Stimulated activated CD8-positive, alpha-beta memory T cell treated with anti-CD3 and anti-CD28 coated beads, Interleukin-4, amount 100 ng/mL, for 4 hours (primary cell): ENCODE measurements around the gene DHX35.
"Not testable (repeated sequence)": the region's sequence is repeated elsewhere in the genome, so short reads cannot be mapped to it uniquely, and the experiment has no call there.

Experiments used
- DNase-seq, 2 donors: peaks; one replicate each; pipeline ENCODE4 v3.0.0-alpha.2; 2020; ENCODE audit warnings: low read depth in 2 of 2, low spot score in 1 of 2

Gene DHX35

GRCh38 chr20:38975539-38976120 lies 13.5 kb downstream of the DHX35 start:
- no peak for DNase-seq

- no peak for DNase-seq
These were observed 17.3 kb downstream of the DHX35 start for GRCh38 chr20:38979434-38979833.

DNA sequence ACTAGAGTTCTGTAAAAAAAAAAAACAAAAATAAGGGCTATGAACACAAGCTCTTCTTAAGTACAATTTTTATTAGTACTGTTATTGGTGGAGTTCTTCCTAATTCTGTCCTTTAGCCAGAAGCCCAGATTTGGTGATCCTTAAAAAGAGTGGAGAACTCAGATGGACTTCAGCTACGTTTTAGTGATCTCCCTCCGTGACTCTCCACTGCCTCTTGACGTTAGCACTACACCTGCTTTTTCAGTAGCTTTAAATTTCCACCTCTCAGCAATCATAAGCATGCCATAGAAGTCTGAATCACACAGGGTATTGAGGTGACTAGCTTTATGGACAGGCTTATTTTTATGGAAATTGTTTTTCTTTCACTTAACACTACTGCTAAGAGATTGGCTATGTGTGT lies 17.7 kb downstream of the DHX35 start:
- DNase-seq: no peak

GRCh38 chr20:38982291-38982690 lies 20.1 kb downstream of the DHX35 start:
- no peak for DNase-seq

DNA sequence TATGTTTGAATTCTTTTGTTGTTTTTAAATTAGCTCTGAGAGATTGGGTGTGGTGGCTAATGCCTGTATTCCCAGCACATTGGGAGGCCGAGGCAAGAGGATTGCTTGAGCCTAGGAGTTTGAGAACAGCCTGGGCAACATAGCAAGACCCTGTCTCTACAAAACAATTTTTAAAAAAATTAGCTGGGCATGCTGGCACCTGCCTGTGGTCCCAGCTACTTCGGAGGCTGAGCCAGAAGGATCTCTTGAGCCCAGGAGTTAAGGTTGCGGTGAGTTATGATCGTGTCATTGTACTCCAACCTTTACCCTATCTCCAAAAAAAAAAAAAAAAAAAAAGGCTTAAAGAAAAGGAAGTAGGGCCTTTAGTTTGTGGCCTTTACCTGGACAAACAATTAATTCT lies 22.9 kb downstream of the DHX35 start:
- no peak for DNase-seq

DNA sequence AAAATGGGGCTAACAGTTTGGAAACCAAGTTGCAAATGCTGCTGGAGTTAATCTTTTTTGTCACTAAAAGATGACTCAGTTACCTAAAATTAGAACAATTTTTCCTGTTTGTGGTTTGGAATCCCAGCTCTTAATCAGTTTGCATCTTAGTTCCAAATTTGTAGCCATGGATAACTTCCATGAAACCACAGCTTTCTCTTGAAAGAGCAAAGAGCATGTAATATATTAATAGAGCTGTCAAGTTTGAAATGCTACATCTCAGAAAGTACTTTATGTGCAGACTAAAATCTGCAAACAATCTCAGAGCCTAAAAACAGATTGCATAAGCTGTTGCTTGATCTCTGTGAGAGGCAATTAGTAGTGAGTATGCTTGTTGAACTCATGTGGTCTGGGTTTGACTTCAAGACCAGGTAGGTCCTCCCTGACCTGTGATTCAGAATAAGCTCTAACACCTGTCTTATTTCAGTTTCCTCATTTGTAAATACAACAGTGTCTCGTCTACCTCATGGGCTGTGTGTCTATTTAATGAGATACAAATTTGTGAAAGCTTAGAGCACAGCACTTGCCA lies 23.5 kb downstream of the DHX35 start:
- no peak for DNase-seq

DNA sequence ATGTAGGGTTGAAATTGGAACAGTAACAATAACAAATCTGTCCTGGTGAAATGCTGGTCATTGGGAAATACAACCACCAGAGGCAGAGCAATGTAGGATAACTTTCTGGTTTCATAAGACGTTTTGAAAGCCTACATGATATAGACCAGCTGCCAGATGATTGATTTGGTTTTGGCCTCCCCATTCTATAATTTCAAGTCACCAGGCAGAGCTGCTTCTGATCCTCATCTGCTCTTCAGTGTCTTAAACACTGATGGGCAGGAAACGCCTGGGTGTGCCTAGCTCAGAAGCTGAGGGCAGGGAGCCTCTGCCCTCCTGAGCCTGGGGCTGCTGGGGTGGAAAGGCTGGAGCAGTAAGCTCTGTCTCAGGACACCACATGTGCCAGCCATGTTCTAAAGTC lies 24.5 kb downstream of the DHX35 start:
- no peak for DNase-seq

DNA sequence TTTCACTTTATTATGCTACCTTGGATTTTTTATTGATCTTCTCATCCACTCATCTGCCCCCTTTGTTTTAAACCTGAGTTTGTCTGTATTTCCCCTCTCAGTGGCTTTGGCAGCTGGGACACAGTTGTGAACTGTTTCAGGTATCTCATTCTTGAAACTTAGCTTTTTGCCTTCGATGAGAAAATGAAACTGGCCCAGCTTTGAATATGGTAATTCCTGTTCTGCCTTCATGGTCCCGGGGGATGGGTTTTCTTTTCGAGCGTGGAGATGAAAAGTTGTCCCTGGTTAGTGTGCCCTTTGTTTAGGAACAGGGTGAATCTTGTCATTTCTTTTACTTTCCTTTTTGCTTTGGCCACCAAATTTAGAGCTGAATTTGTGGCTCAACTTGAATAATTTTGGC lies 25.6 kb downstream of the DHX35 start:
- DNase-seq: no peak

- no peak for DNase-seq
These were observed 28.6 kb downstream of the DHX35 start for GRCh38 chr20:38990728-38991127.

GRCh38 chr20:38991814-38992704 lies 29.9 kb downstream of the DHX35 start:
- DNase-seq: no peak

- no peak for DNase-seq
These were observed 33.4 kb downstream of the DHX35 start for GRCh38 chr20:38995536-38996044.

DNA sequence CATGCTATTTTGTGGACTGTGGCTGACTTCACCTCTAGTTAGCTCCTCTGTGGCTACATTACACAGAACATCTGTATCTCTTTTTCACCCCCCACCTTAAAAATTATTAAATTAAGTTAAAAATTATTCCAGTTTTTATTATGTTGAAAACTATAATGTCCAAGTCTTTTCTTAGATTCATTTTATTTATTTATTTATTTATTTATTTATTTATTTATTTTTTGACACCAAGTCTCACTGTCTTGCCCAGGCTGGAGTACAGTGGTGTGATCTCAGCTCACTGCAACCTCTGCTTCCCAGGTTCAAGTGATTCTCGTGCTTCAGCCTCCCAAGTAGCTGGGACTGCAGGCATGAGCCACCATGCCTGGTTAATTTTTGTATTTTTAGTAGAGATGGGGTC lies 34.7 kb downstream of the DHX35 start:
- DNase-seq: not testable (repeated sequence)

DNA sequence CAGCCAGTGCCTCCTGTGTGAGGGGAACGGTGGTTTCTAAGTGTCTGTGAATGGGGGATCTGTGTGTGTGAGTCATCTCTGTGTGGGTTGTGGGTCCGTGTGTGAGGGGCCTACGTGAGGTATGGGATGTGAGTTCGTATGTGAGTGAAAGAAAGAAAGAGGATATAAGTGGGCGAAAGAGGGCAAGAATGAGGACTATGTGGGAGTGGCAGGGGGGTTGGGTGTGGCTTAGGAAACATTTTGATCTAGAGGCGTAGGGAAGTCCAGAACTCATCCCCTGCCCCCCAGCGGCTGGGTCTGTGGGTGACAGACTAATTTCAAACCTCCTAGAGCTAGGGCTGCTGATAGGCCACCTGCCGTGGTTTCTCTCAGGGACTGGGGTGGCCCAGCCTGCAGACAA lies 35.5 kb downstream of the DHX35 start:
- DNase-seq: peak; percentile 25 to 58

DNA sequence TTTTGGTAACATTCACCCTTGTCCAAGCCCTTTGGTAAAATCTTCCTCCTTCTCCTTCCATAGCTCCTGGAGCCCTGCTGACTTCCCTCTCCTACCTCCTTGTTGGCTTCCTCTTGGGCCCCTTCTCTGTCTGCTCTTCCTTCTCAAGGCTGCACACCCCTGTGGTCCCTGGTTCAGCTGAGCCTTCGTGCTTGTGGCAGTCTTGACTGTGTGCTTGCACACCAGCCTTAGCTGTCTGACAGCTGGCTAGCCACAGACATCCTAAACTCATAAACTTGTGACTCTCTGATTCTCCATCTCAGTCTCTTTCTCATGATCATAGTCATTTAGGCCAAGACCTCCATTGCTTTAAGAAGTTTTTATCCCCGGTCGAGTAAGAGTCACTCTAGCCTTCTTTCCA lies 37.1 kb downstream of the DHX35 start:
- no peak for DNase-seq

DNA sequence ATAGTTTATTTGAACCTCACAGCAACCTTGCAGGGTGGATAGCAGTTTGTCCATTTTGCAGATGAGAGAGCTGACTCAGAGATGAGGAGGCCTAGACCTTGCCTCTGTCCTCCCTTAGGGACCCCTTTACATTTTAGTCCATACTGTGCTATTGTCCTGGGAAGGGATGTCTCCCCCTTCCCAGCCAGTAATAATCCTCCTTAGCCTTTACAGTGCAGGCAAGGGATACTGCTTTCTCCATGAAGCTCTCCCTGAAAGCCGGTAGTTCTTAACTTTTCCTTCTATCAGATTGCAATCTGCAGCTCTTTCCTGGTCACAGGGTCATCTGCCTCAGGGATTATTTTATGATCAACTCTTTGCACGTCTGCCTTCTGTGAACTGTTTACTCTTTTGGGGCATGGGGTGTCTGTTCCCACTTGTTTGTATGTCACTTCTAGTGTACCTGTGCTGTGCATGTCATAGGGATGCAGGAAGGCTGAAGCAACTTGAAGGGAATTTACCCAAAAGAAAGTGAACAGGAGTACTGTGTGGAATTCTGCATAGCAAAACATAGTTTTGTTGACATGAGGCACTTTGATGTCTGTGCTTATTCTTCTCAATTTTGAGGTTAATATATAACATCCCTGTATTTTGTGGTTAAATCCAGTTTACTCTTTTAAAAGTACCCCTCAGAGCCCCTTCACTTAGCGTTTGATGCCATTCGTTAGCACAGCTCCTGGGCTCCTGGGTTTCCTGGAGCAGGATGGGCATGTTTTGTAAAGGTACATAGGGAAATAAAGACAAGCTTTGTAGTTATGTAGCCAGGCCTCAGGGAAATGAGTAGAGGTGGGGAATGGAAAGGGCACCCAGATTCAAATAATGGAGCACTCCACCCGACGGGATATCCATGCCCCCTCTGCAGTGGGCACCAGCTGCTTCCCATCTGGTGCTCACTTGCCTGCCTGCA lies 38.1 kb downstream of the DHX35 start:
- no peak for DNase-seq

DNA sequence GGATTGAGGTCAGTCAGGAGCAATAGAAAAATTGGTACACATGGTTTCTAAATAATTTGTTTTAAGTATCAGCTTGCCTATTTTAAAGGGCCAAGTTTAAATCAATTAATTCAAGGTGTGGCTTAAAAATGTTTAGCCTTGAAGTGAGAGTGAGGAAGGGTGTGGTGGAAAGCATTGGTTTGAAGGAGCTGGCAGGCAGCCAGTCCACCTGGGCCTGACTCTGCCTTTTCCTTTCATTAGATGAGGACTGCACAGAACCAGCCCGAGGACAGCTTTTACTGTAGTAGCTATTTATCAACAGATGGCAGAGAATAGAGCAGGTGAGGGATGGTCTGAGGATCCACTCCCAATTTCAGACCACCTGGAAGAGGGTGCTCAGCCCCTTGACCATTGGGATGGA lies 42.4 kb downstream of the DHX35 start:
- DNase-seq: no peak

DNA sequence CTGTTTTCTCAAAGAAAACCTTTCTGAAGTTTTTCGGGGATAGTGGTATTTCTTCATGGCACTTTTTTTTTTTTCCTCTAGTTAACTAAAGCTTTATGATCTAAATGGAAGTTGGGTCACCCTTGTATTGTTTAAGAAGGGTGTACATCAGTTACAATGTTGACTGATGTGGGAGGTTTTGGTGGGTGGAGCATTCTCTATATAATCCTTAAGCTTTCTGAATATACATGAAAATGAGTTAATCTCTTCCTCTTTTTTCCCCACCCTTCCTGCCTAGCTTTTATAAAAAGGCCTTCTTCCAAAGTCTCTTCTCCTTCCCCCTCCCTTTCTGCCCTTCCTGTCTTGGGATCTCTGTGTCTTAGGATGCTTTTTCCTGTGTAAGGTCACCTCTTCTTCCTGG lies 47.2 kb downstream of the DHX35 start:
- DNase-seq: no peak

GRCh38 chr20:39010496-39010895 lies 48.4 kb downstream of the DHX35 start:
- DNase-seq: no peak

DNA sequence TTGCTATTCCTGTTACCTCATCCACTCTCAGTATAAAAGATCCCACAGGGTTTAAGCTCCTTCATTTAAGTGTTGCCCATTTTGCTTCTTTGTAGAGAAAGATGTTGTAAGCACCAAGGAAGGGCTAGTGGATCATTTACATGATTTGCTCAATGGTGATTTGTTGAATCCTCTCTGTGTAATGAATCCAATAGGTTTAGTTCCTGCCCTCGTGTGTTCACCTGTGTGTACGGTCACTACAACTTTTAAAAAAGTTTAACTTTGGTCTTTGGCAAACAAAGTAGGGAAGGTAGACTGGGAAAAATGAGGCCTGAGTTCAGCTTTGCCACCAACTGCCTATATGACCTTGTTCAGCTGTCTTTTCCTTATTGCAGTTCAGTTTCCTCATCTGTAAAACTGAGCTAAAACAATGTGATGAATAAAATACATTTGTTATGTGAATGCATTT lies 51.5 kb downstream of the DHX35 start:
- DNase-seq: no peak

- no peak for DNase-seq
These were observed 53.9 kb downstream of the DHX35 start for GRCh38 chr20:39016041-39016440.

- no peak for DNase-seq
These were observed 54.4 kb downstream of the DHX35 start for GRCh38 chr20:39016506-39016905.
